ENCODE measurements around the gene KLHL3.

DNA sequence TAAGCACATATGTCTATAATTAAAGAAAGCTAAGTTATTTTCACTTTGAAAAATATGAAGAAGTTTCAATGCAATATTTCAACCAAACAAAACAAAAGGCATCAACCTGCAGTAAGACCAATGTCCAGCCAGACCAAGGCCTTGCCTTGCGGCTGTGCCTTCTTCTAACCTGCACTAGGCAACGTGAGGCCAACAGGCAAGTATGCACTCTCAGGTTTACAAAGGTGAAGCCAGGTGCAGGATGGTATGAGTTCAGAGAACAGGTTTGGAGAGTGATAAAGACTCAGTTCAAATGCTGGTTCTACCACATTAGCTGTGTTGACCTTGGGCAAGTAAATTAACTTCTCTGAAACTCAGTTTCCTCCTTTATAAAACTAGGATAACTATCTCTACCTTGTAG, 79.3 kb downstream of the KLHL3 start:
- no peak for TF ChIP-seq CTCF (IDR thresholded peaks at IDR 0.05)
- TF ChIP-seq POLR2A (IDR thresholded peaks at IDR 0.05): no peak
